HG03039 (cell line): ENCODE results near the gene ZNF341.

Experiments used
- ATAC-seq: cut with Tn5 transposase; IDR thresholded peaks from one replicate; pipeline ENCODE4 v1.9.1; 2021; ENCODE audit warnings: mild to moderate bottlenecking, moderate library complexity; ENCODE audit not compliant: unreplicated experiment

Gene ZNF341

GRCh38 chr20:33701629-33702450, 30.0 kb upstream of the ZNF341 start:
- no peak for ATAC-seq

GRCh38 chr20:33702861-33703260, 28.9 kb upstream of the ZNF341 start:
- ATAC-seq = no peak

- no peak for ATAC-seq
Observed at GRCh38 chr20:33703498-33704137, 28.2 kb upstream of the ZNF341 start.

GRCh38 chr20:33704197-33704924, 27.4 kb upstream of the ZNF341 start:
- no peak for ATAC-seq

DNA sequence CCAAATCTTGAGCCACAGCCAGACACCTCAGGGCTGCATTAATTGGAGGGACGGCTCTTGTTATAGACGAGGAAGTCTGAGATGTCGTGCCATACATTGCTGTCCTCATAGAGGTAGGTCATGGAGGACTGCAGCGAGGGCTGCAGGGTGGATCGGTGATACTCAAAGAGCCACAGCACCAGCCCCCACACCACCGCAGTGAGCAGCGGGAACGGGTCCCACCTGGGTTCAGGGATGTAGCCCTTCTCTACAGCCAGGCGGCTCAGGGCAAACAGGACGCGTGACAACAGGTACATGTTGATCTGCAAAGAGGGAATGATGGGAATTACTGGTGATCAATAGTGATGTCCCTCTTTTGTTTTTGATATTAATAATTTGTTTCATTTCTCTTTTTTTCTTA, 24.1 kb upstream of the ZNF341 start:
- no peak for ATAC-seq

DNA sequence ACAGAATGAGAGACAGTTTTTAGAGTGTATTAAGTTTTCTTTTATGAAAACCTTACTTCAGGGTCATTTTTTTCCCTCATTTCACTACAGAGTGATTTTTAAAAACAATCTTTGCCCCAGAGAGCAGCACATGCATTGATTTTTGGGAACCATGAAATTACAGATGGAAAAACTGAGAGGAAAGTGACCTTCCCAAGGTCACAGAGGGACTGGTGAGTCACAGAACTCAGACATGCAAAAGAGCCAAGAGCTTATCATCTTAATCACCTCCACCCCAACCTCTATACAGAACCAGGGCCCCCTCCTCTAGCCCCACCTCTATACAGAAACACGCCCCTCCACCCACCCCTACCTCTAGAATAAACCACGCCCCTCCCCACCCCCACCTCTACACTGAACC, 22.4 kb upstream of the ZNF341 start:
- no peak for ATAC-seq

DNA sequence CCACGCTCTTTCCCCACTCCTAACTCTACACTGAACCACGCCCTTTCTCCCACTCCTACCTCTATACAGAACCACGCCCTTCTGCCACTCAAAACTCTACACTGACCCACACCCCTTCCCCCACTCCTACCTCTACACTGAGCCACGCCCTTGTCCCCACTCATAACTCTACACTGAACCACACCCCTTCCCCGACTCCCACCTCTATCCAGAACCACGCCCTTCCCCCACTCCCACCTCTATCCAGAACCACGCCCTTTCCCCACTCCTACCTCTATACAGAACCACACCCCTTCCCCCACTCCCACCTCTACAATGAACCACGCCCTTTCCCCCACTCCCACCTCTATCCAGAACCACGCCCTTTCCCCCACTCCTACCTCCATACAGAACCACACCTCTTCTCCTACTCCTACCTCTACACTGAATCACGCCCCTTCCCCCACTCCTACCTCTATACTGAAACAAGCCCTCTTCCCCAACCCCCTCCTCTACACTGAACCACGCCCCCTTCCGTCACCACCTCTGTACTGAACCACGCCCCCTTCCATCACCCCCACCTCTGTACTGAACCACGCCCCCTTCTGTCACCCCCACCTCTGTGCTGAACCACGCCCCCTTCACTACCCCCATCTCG, 21.8 kb upstream of the ZNF341 start:
- no peak for ATAC-seq

DNA sequence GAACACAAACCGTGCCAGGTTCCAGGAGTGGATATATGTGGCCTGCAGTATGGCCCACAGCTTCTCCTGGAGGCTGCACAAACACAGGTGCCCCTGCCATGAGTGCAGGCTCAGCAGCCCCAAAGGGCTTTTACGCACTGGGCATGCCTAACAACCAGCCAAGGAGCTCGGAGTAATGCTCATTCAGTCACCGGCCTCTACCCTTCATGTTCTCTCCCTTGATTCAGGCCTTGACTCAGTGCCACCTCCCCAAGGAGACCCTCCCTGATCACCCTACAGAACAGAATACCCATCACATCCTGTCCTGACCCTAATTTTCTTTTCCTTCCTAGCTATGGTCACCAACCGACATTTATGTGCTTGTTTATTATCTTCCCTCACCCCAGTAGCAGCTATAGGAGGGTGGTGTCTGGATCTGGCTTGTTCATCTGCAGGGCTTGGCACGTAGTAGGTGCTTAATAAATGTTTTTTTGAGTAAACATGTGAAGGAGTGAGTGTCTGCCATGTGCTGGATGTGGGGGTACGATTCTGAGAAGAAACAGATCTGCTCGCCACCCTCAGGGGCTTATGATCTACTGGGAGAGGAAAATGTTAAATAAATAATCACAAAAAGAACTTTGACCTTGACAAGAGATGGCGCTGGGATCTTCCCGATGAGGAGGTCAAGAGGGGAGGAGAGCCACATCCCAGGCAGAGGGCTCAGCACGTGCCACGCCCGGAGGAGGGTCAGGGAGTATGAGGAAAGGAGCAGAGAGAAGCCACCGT, 20.9 kb upstream of the ZNF341 start:
- ATAC-seq = no peak

DNA sequence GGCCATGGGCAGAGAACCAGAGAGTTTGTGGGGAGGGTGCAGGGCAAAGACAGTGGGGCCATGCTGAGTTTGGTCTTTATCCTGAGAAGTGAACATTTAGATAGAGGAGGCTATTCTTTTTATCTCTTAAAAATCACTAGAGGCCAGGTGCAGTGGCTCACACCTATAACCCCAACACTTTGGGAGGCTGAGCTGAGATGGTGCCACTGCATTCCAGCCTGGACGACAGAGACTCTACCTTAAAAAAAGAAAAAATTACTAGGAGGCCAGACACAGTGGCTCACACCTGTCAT, 20.4 kb upstream of the ZNF341 start:
- no peak for ATAC-seq

- ATAC-seq = no peak
Observed at GRCh38 chr20:33713865-33714367, 17.9 kb upstream of the ZNF341 start.

- no peak for ATAC-seq
Observed at GRCh38 chr20:33716498-33716897, 15.3 kb upstream of the ZNF341 start.

DNA sequence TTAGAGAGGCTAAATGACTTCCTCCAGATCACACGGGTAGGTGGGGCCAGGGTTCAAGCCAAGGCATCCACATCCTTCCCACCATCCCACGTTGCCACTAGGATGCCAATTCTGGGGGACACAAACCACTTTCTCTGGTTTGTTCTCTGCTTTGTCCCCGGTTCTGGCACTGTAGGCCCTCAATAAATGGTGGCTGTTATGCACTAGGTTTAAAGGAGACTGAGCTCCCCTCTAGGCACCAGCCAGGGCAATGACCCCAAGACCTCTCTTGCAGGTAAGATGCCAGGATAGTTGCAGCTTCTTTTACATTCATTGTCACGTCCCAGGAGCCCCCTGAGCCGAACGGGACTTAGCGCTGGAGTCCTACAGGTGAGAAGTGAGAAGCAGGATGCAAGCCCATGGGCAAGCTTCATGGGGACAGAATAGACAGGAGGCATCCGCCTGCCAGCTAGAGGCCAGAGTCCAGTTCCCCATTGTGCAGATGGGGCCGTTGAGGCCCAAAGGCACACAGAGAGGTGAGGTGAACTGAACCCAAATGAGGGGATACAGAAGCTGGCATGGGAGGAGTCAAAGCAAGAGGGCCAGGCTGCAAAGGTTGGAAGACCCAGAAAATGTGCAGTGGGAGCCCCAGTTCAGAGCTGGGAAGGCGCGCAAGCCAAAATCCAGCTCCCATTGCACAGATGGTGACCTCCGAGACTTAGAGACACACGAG, 12.4 kb upstream of the ZNF341 start:
- ATAC-seq = no peak

DNA sequence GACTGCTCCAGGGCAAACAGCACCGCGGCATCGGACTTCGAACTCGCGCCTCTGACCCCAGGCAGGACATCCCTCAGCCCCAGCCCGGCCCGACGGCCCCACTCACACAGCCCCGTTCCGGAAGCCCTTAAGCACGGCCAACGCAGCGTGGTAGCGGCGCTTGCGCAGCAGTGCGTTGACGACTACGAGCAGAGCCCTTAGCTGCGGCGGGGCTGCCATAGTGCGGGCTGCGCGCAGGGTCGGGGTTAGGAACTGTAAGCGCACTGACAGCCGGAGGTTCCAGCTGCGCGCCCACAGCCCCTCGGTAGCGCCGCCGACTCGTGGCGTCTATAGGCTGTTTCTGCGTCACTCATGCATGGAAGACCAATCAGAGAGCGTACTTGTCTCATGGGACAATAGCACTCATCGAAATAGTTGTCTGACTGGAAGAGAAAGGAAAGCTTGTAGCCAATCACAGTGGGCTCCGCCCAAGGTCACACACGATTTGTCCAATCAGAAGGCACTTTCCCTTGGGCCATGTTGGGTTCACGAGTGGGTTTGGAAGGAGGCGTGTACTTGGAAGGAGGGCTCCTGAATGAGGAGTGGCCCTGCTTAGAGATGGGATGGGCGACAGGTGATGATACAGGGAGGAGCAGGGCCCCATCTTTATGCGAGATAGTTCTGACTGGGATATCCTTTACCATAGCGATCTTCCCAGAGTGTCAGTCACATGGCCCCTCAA, 11.6 kb upstream of the ZNF341 start, which contains the start of gene PXMP4:
PXMP4 (minus strand) TSS at position 322 of the 721 bp plus-strand sequence; CDS start at position 219, 103 bp downstream.
- ATAC-seq = peak; percentile 94

- no peak for ATAC-seq
Observed at GRCh38 chr20:33721391-33722140, 10.2 kb upstream of the ZNF341 start.

GRCh38 chr20:33724439-33725094, 7.2 kb upstream of the ZNF341 start:
- ATAC-seq = no peak

DNA sequence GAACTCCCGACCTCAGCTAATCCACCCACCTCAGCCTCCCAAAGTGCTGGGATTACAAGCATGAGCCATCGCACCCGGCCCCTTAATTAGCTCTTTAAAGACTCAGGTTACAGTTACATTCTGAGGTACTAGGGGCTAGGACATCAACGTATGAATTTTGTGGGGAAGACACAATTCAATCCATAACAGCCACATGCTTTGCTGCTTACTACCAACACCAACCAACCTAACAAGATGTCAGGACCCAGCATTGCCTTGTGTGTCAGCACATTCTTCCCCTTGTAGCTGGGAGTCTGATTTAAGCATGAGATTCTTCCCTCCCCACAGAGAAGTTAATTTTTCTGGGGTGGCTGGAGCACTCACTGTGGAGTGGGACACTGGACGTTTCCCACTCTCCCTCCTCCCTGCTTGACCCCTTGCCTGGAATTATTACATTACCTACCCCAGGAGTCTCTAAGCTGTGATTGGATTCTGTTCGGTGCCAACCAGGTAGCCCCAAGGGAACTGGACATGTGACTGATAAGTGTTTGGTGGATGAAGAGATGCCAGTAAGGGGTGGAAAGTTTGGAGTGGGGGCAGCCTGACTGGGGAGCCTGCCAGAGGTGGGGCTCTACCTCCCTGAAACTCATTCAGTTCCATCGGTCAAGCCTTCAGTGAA, 6.1 kb upstream of the ZNF341 start:
- no peak for ATAC-seq

DNA sequence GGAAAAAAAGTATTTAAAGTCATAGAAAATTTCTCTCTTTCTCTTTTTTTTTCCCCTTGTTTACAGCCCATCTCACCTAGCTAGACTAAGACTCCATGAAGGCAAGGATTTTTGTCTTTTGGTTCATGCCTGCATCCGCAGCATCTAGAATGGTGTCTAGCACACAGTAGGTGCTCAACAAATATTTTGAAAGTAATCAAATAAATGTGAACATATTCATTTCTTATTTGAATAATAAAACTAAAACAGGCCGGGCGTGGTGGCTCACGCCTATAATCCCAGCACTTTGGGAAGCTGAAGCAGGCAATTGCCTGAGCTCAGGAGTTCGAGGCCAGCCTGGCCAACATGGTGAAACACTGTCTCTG, 4.7 kb upstream of the ZNF341 start:
- no peak for ATAC-seq

DNA sequence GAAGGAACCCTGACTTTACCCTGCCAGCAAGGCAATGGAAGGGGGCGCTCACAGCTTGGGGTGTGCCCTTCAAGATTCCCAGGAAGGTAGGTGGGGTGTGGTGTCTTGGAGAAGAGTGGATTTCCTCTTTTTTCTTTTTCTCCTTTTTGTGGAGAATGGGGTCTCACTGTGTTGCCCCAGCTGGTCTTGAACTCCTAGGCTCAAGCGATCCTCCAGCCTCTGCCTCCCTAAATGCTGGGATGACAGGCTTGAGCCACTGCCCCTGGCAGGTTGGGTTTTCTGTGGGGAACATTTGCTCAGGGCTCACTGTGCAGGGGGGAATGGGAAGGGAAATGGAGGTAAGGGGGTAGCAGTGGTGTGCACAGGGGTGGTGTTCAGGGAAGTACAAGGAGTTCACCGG, 4.0 kb upstream of the ZNF341 start:
- no peak for ATAC-seq
